HepG2 (cell line): ENCODE results near the gene ANKS1A. TPM values are rescaled to one million over a fixed set of nuclear protein-coding genes. Genes with fewer than 3 reads are reported as not detected.

ENCODE experiments used
- GFI1 ChIP-seq: sonication (generic); formaldehyde crosslinking; IDR thresholded peaks from 2 replicates; pipeline ENCODE4 v1.5.0; 2020; ENCODE audit warnings: missing genetic modification reagents, mild to moderate bottlenecking, borderline replicate concordance
- HCFC1 ChIP-seq: fragments of 150-350 bp; IDR thresholded peaks from 2 replicates; pipeline ENCODE4 v1.6.1; 2014; ENCODE audit warnings: low read depth, low read length
- HOXA7 ChIP-seq: sonication (generic); formaldehyde crosslinking; IDR thresholded peaks from 2 replicates; pipeline ENCODE4 v1.8.1; 2022; ENCODE audit warnings: mild to moderate bottlenecking, missing genetic modification reagents, moderate library complexity
- LCORL ChIP-seq, 2 experiments: fragments of 450-650 bp in 1 of 2; sonication (generic) in 1 of 2; formaldehyde crosslinking in 1 of 2; IDR thresholded peaks; 2 replicates each; pipeline versions ENCODE4 v1.5.0 to v1.6.1; 2017 to 2020; ENCODE audit warnings: antibody characterized with exemption in 1 of 2, missing genetic modification reagents in 1 of 2
- MAZ ChIP-seq, 2 experiments: sonication (generic) in 1 of 2; formaldehyde crosslinking in 1 of 2; IDR thresholded peaks; 2 replicates each; pipeline versions ENCODE4 v1.5.0 to v1.6.1; 2012 to 2020; ENCODE audit warnings: low read depth in 2 of 2, mild to moderate bottlenecking in 2 of 2, borderline replicate concordance in 1 of 2, improper control_type of control experiment in 1 of 2, low read length in 1 of 2, missing genetic modification reagents in 1 of 2, moderate library complexity in 1 of 2
- RARG ChIP-seq: sonication (generic); formaldehyde crosslinking; IDR thresholded peaks from 2 replicates; pipeline ENCODE4 v1.4.0; 2020; ENCODE audit warnings: low read depth, mild to moderate bottlenecking, missing genetic modification reagents
- ZNF512 ChIP-seq: sonication (generic); formaldehyde crosslinking; IDR thresholded peaks from 2 replicates; pipeline ENCODE4 v1.4.0; 2020; ENCODE audit warnings: mild to moderate bottlenecking, missing genetic modification reagents
- polyA plus RNA-seq, 8 experiments: library from polyadenylated mRNA; depleted of rRNA in 3 of 8; stranded (reverse) in 7 of 8; unstranded in 1 of 8; fragments of >200 nt; fragmentation: Illumina TruSeq in 4 of 8; extraction: Trizol in 4 of 8; gene quantifications; 2 replicates each; pipeline versions ENCODE4 v1.2.1 to v1.2.3, GENCODE V29; 2011 to 2016; ENCODE audit warnings: low read depth in 4 of 8, missing spikeins in 1 of 8, mixed read lengths in 1 of 8; ENCODE audit not compliant: insufficient read depth in 1 of 8
- total RNA-seq, 5 experiments: library from RNA; depleted of rRNA; stranded (reverse); fragments of >200 nt; fragmentation: Illumina TruSeq; extraction: Trizol; gene quantifications; 2 replicates each; pipeline ENCODE4 v1.2.3, GENCODE V29; 2016; ENCODE audit warnings: low read depth in 1 of 5
- TF ChIP-seq, protein P1 (sequence below), 2 experiments: fragments of 450-650 bp in 1 of 2; sonication (generic) in 1 of 2; formaldehyde crosslinking in 1 of 2; IDR thresholded peaks; 2 replicates each; pipeline versions ENCODE4 v1.6.1 to v1.8.0; 2016 to 2022; ENCODE audit warnings: antibody characterized with exemption in 1 of 2, mild to moderate bottlenecking in 1 of 2, missing genetic modification reagents in 1 of 2
- TF ChIP-seq, protein P2 (sequence below): IDR thresholded peaks from 2 replicates; pipeline ENCODE4 v1.6.1; 2016; ENCODE audit warnings: low read depth, missing genetic modification reagents, missing compliant biosample characterization

ANKS1A gene
- total and polyA plus RNA-seq, 2 of the 13 experiments (the other 11 are each of a cell fraction or from before 2014, with no cell fraction given): 7.2 to 15.1 TPM

DNA sequence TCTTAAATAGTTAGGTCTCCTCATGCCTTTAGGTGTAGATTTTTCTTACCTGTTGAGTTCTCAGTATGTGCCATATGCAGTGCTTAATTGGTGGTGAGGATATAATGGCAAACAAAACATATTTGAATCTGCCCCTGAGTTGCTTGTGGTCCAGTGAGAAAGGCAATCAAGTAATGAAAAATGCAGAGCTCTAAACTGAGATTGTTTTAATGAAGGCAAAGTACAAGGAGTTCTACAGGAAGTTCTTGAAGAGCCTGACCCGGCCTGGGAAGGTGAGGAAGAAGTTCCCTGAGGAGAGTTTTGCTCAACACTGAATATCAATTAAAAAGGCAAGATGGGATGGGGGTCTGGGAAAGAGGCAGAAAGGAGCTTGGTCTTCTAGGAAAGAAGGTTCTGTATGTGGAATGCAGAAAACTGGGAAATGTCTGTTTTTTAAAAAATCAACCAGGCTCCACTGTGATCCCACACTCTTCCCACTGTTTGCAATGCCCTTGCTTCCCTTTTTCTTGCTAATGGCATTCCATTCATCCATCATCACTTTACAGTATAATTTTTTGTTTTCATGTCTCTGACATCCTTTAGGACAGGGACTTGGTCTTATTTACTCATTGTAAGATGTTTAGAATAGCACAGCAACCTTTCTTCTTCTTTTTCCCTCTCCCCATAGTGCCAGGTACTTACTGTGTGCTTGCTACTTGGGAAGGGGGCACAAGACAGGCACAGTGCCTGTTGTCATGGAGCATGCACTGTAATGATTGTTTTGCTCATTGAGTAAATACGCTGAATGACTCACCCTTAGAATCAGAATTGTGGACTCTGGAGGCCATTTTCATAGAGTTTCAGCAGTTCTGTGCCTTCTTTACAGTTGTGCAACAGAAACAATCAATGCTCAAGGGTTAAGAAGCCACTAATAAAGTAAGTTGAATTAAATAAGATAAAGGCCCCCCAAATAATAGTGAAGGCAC, 64.3 kb downstream of the ANKS1A start (continued):
- TF ChIP-seq, protein P1, sequence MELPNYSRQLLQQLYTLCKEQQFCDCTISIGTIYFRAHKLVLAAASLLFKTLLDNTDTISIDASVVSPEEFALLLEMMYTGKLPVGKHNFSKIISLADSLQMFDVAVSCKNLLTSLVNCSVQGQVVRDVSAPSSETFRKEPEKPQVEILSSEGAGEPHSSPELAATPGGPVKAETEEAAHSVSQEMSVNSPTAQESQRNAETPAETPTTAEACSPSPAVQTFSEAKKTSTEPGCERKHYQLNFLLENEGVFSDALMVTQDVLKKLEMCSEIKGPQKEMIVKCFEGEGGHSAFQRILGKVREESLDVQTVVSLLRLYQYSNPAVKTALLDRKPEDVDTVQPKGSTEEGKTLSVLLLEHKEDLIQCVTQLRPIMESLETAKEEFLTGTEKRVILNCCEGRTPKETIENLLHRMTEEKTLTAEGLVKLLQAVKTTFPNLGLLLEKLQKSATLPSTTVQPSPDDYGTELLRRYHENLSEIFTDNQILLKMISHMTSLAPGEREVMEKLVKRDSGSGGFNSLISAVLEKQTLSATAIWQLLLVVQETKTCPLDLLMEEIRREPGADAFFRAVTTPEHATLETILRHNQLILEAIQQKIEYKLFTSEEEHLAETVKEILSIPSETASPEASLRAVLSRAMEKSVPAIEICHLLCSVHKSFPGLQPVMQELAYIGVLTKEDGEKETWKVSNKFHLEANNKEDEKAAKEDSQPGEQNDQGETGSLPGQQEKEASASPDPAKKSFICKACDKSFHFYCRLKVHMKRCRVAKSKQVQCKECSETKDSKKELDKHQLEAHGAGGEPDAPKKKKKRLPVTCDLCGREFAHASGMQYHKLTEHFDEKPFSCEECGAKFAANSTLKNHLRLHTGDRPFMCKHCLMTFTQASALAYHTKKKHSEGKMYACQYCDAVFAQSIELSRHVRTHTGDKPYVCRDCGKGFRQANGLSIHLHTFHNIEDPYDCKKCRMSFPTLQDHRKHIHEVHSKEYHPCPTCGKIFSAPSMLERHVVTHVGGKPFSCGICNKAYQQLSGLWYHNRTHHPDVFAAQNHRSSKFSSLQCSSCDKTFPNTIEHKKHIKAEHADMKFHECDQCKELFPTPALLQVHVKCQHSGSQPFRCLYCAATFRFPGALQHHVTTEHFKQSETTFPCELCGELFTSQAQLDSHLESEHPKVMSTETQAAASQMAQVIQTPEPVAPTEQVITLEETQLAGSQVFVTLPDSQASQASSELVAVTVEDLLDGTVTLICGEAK (IDR thresholded peaks at IDR 0.05): no peak
- TF ChIP-seq, protein P1 (CRISPR knock-in tag; IDR thresholded peaks at IDR 0.05): no peak; the same call in 1 of the 2 replicates
- TF ChIP-seq MAZ (IDR thresholded peaks at IDR 0.05; ENCODE audit: borderline replicate concordance, low read depth, low read length) (no peak), MAZ (CRISPR knock-in tag; IDR thresholded peaks at IDR 0.05; ENCODE audit: low read depth) (no peak), LCORL (IDR thresholded peaks at IDR 0.05) (no peak), LCORL (CRISPR knock-in tag; IDR thresholded peaks at IDR 0.05) (peak; percentile 22; the same call in 1 of the 2 replicates), ZNF512 (CRISPR knock-in tag) (no peak), HCFC1 (no peak), HOXA7 (CRISPR knock-in tag) (no peak), GFI1 (CRISPR knock-in tag) (peak; percentile 95), RARG (no peak)
- TF ChIP-seq, protein P2, sequence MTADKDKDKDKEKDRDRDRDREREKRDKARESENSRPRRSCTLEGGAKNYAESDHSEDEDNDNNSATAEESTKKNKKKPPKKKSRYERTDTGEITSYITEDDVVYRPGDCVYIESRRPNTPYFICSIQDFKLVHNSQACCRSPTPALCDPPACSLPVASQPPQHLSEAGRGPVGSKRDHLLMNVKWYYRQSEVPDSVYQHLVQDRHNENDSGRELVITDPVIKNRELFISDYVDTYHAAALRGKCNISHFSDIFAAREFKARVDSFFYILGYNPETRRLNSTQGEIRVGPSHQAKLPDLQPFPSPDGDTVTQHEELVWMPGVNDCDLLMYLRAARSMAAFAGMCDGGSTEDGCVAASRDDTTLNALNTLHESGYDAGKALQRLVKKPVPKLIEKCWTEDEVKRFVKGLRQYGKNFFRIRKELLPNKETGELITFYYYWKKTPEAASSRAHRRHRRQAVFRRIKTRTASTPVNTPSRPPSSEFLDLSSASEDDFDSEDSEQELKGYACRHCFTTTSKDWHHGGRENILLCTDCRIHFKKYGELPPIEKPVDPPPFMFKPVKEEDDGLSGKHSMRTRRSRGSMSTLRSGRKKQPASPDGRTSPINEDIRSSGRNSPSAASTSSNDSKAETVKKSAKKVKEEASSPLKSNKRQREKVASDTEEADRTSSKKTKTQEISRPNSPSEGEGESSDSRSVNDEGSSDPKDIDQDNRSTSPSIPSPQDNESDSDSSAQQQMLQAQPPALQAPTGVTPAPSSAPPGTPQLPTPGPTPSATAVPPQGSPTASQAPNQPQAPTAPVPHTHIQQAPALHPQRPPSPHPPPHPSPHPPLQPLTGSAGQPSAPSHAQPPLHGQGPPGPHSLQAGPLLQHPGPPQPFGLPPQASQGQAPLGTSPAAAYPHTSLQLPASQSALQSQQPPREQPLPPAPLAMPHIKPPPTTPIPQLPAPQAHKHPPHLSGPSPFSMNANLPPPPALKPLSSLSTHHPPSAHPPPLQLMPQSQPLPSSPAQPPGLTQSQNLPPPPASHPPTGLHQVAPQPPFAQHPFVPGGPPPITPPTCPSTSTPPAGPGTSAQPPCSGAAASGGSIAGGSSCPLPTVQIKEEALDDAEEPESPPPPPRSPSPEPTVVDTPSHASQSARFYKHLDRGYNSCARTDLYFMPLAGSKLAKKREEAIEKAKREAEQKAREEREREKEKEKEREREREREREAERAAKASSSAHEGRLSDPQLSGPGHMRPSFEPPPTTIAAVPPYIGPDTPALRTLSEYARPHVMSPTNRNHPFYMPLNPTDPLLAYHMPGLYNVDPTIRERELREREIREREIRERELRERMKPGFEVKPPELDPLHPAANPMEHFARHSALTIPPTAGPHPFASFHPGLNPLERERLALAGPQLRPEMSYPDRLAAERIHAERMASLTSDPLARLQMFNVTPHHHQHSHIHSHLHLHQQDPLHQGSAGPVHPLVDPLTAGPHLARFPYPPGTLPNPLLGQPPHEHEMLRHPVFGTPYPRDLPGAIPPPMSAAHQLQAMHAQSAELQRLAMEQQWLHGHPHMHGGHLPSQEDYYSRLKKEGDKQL: no peak
